ENCODE data around the gene FGF11.

GRCh38 chr17:7437950-7438614 is 1.2 kb upstream of the FGF11 start:
- no peak for TF ChIP-seq CTCF (tag by site-specific recombination; IDR thresholded peaks at IDR 0.05)
- no peak for TF ChIP-seq ZNF311 (tag by site-specific recombination; IDR thresholded peaks at IDR 0.05; ENCODE audit: borderline replicate concordance)
- no peak for TF ChIP-seq YY1 (tag by site-specific recombination; IDR thresholded peaks at IDR 0.05)
- no peak for TF ChIP-seq PRDM1 (tag by site-specific recombination; IDR thresholded peaks at IDR 0.05)
- no peak for TF ChIP-seq BCL11A (tag by site-specific recombination; IDR thresholded peaks at IDR 0.05; ENCODE audit: low read depth)
